Measurements from ENCODE around the gene MAG.

- TF ChIP-seq ZNF562 (CRISPR knock-in tag; IDR thresholded peaks at IDR 0.05; ENCODE audit: borderline replicate concordance) (no peak), PRMT3 (CRISPR knock-in tag; IDR thresholded peaks at IDR 0.05; ENCODE audit: borderline replicate concordance, low read depth) (no peak)
- TF ChIP-seq, protein P1, sequence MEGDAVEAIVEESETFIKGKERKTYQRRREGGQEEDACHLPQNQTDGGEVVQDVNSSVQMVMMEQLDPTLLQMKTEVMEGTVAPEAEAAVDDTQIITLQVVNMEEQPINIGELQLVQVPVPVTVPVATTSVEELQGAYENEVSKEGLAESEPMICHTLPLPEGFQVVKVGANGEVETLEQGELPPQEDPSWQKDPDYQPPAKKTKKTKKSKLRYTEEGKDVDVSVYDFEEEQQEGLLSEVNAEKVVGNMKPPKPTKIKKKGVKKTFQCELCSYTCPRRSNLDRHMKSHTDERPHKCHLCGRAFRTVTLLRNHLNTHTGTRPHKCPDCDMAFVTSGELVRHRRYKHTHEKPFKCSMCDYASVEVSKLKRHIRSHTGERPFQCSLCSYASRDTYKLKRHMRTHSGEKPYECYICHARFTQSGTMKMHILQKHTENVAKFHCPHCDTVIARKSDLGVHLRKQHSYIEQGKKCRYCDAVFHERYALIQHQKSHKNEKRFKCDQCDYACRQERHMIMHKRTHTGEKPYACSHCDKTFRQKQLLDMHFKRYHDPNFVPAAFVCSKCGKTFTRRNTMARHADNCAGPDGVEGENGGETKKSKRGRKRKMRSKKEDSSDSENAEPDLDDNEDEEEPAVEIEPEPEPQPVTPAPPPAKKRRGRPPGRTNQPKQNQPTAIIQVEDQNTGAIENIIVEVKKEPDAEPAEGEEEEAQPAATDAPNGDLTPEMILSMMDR (CRISPR knock-in tag; IDR thresholded peaks at IDR 0.05) = no peak
These were observed 11.5 kb downstream of the MAG start for GRCh38 chr19:35303357-35303915.
